ENCODE measurements around the gene LRRTM3.

Gene LRRTM3

GRCh38 chr10:66940965-66941364 lies 15.1 kb downstream of the LRRTM3 start:
- DNase-seq: no peak

GRCh38 chr10:66941491-66941890 lies 15.7 kb downstream of the LRRTM3 start:
- DNase-seq: no peak

GRCh38 chr10:66942407-66942806 lies 16.6 kb downstream of the LRRTM3 start:
- DNase-seq: no peak

DNA sequence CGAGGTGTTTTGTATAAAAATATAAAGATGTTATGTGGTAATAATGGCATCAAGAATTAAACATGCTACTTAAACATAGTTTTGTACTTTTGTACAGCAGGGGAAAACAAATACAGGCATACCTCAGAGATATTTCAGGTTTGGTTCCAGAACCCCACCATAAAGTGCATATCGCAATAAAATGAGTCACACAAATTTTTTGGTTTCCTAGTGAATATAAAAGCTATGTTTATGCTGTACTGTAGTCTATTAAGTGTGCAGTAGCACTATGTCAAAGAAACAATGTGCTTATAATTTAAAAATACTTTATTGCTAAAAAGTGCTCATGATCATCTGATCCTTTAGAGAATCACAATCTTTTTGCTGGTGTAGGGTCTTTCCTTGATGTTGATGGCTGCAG lies 17.8 kb downstream of the LRRTM3 start:
- DNase-seq: no peak

GRCh38 chr10:66951896-66952295 lies 26.1 kb downstream of the LRRTM3 start:
- DNase-seq: no peak

- DNase-seq: no peak
These were observed 32.6 kb downstream of the LRRTM3 start for GRCh38 chr10:66958466-66958865.

DNA sequence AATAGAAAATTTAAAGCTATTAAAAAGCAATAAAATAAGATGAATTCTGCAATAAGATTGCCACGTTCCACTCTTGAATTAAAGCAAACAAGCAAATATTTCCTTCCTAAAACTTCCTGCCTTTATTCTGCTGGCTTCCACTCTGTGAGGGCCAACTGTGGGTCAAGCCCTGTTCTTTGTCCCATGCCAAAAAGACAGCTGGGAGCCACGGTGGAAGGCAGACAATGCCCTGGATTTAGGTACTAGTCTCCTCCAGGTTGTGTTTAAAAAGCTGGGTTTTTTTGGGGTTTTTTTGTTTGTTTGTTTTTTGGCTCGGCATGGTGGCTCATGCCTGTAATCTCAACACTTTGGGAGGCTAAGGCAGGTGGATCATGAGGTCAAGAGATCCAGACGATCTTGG lies 39.1 kb downstream of the LRRTM3 start:
- no peak for DNase-seq

DNA sequence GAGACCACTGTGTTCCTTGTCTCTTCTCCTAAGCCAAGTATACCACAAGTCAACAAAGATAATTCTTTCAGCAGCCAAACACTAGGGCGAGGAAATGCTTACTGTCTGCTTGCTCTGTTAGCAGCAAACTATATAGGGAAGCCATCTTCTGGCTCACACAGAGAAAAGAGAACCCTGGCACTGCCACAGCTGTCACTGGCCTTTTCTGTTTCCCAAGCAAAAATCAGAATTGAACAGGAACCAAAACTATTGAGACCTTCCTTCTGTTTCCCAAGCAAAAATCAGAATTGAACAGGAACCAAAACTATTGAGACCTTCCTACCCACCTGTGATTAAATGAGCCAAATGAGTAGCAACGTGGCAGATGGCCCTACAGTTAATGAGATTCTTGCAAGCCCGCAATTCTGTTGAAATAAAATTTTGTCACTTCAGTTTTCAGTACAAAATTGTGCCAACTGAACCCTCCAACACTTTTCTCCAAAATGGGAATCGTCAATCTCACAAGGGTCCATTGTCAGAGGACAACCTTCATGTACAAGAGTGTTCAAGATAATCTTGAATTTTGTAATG lies 54.5 kb downstream of the LRRTM3 start:
- no peak for DNase-seq

DNA sequence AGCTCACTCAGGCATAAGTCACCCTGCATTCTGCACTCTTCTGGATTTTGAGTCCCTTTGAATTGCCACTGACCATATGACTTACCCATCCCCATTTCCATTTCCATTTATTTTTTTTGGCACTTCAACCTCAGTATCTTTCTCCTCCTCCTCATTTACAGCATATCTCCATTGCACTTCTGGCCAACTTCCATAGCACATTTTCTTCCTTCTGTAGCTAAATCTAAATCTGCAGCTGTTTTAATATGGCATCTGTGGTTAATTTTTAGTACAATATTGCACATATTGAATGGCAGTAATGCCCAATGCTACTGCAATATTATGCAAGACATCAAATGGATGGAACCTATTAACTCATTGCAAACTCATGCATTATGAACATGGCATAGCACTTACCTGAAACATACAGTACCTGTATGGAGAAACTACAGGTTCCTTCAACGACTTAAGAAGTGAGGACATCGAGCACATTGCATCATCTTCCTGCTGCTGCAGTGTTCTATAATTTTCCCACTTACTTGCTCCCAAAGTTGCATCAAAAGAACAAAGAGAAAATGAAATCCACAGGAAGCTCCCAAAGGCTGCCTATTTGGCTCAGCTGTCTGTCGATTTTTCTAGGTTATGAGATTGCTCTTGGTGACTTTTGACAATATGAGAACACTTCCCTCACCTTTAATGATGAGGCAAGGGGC lies 55.7 kb downstream of the LRRTM3 start:
- DNase-seq: no peak

- DNase-seq: no peak
These were observed 56.2 kb downstream of the LRRTM3 start for GRCh38 chr10:66982053-66982420.

GRCh38 chr10:66982792-66983474 lies 57.1 kb downstream of the LRRTM3 start:
- DNase-seq: no peak

DNA sequence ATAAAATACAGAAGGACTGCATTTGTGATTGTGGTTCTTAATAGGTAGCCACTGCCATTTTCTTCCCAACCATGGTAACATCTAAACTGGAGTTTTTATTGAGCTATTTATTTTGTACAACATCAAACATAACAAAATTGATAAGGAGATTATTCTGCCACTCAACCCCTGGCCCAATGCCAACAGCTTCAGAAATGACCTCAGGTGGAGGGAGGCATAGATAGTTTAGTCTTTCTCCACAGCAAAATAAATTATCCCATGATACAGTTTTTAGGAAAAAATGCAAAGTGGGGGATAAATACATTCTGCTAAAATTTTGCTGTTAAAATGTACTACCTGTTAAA lies 57.6 kb downstream of the LRRTM3 start:
- no peak for DNase-seq

DNA sequence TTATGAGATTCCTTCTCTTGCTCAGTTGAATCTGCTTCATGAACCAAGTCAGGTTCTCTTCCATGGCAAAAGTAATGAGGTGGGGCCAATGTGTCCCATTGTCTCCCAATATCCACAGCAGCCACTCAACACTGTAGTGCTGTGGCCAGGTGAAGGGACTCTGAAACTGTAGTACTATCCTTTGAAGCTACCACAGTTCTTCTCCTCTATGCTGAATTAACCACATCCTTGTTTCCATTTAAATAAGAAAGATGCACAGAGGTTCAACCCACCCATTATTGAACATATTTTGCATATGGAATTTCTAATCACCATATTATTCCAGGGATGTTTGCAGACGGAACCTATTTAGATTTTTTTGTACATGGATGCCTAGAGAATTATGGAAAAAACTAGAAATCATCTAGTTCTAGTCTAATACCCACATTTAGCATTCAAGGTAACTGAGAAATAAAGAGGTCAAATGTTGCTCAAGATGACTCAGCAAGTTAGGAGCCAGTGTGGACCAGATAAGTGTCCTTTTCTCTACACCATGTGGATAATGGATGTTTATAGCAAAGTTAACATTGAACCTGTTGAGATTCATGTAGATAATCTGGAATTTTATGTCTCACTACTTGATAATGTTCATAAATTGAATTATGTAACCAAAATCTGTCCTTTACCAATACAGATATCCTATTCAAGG lies 64.5 kb downstream of the LRRTM3 start:
- no peak for DNase-seq

DNA sequence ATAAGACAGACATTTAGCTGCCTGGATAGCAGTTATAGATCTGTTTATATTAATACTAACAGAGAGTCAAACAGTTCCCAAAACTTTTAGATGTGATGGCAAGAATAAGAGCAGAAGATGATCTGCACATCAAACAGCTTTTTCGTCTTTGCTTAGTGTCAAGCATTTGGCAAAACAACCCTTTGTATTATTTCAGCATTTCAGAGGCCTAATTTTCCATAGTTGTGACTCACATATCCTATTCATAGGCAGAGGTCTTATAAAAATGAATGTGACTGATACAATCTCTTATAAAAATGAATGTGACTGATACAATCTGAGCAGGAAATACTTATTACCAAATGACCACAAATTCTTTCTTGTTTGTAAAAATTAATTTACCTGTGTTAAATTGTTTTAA lies 71.2 kb downstream of the LRRTM3 start:
- DNase-seq: no peak

GRCh38 chr10:66999762-67000545 lies 74.1 kb downstream of the LRRTM3 start:
- no peak for DNase-seq

DNA sequence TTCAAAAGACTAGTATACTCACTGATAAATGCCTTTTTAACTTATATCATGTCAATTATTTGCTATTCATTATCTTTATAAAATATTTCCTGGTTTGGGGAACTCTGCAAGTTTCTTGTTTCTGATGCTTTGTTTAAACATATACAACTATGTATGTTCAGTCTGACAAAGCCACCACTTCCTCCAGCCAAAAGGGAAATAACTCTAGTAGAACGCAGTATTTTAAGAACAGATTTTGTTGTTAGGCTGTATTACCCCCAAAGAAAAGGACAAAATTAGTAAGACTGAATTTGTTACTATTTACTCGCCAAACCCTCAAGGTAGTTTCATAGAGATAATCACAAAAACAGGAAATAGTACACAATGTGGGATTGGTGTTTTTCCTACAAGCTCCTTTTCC lies 78.9 kb downstream of the LRRTM3 start:
- no peak for DNase-seq

- DNase-seq: no peak
These were observed 80.1 kb downstream of the LRRTM3 start for GRCh38 chr10:67005981-67006380.

- no peak for DNase-seq
These were observed 85.6 kb downstream of the LRRTM3 start for GRCh38 chr10:67011480-67011879.

- DNase-seq: no peak
These were observed 86.1 kb downstream of the LRRTM3 start for GRCh38 chr10:67011981-67012380.

GRCh38 chr10:67015225-67015624 lies 89.4 kb downstream of the LRRTM3 start:
- DNase-seq: no peak

- DNase-seq: no peak
These were observed 91.4 kb downstream of the LRRTM3 start for GRCh38 chr10:67017218-67017617.

GRCh38 chr10:67022099-67022498 lies 96.3 kb downstream of the LRRTM3 start:
- no peak for DNase-seq

GRCh38 chr10:67033878-67034277 lies 108.0 kb downstream of the LRRTM3 start:
- DNase-seq: no peak

Measured in amniotic stem cell (primary cell).